Measurements from ENCODE around the gene HEBP2. TPM values are rescaled to one million over a fixed set of nuclear protein-coding genes. Genes with fewer than 3 reads are reported as not detected.

Gene HEBP2
- total and polyA plus RNA-seq, 4 donors = 13.3 to 68.0 (median 40.7) TPM

DNA sequence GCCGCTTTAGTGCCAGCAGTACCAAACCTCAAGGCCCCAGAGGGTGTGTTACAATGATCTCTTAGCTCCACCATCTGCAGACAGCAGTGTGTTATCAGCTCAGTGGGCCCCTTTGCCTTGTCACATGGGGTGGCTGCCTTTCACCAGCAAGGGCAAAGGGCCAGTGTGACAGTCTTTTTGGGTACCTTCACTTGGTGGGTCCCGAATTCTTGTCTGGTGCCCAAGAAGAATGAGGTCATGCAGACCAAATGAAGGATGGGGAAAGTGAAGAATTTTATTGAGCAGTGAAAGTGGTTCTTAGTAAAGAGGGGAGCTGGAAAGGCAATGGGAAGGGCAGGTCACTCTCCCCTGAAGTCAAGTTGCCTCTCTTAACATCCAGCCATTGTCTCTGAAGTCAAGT, 29.2 kb upstream of the HEBP2 start:
- WGBS, 2 donors = 83 to 86% methylated on average over 2 of the region's 2 CpGs
- intact Hi-C loops (cut with DNase I) = no loop called here
- no peaks in the 10 kb centered on the region for H3K27me3 ChIP-seq (ENCODE audit: control insufficient read depth in 1 of 2, insufficient read depth in 2 of 2, low read length in 1 of 2)
- no peak overlapping the region for H3K27ac ChIP-seq (ENCODE audit: low read depth in 1 of 2, low read length in 2 of 2)
- H3K36me3 ChIP-seq (ENCODE audit: control insufficient read depth in 1 of 2, insufficient read depth in 2 of 2, low read length in 1 of 2) = no peaks in the 10 kb centered on the region
- H3K4me3 ChIP-seq (ENCODE audit: low read length in 2 of 2) = no peak overlapping the region
- DNase-seq = no peak
- H3K9me3 ChIP-seq (ENCODE audit: control insufficient read depth, low read length) = no peaks in the 10 kb centered on the region
- H3K4me1 ChIP-seq (ENCODE audit: control insufficient read depth in 1 of 2, insufficient read depth in 2 of 2, low read length in 2 of 2) = no peaks in the 10 kb centered on the region
- no peak for ATAC-seq (ENCODE audit: low FRiP score)

- H3K27ac ChIP-seq (ENCODE audit: low read depth in 1 of 2, low read length in 2 of 2) = no peak overlapping the region
- no peaks in the 10 kb centered on the region for H3K27me3 ChIP-seq (ENCODE audit: control insufficient read depth in 1 of 2, insufficient read depth in 2 of 2, low read length in 1 of 2)
- DNase-seq = no peak
- H3K4me1 ChIP-seq (ENCODE audit: control insufficient read depth in 1 of 2, insufficient read depth in 2 of 2, low read length in 2 of 2) = no peaks in the 10 kb centered on the region
- no peaks in the 10 kb centered on the region for H3K9me3 ChIP-seq (ENCODE audit: control insufficient read depth, low read length)
- ATAC-seq (ENCODE audit: low FRiP score) = no peak
- intact Hi-C loops (cut with DNase I) = no loop called here
- H3K4me3 ChIP-seq (ENCODE audit: low read length in 2 of 2) = no peak overlapping the region
- H3K36me3 ChIP-seq (ENCODE audit: control insufficient read depth in 1 of 2, insufficient read depth in 2 of 2, low read length in 1 of 2) = no peaks in the 10 kb centered on the region
Measured at GRCh38 chr6:138377042-138377441, 27.0 kb upstream of the HEBP2 start.

DNA sequence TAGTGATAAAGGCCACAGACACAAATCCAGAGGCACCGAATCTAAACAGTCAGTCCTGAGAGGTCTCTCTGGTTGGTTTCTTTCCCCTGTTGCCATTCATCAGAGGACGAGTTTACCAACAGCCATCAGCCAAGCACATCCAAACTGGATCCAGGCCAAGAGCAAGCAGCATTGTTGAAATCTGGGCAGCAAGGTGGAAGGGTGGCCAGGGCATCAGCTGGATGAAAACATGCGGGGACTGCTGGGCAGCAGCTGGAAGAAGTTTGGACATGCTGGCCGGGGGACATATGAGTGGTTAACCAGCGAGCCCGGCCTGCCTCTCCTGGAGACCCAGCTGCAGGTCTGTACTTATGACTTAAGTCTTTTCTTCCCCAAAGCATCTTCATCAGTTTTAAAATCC, 26.2 kb upstream of the HEBP2 start, which contains the start of gene SMIM28:
TSS of gene SMIM28 (plus strand) at position 62 of the 400 bp plus-strand sequence. CDS start at position 230, 168 bp downstream.
- Histone ChIP-seq H3K27ac (ENCODE audit: low read depth in 1 of 2, low read length in 2 of 2) (no peak within 1 kb of the TSS), H3K27me3 (ENCODE audit: control insufficient read depth in 1 of 2, insufficient read depth in 2 of 2, low read length in 1 of 2) (no peaks in the 10 kb centered on the region), H3K36me3 (ENCODE audit: control insufficient read depth in 1 of 2, insufficient read depth in 2 of 2, low read length in 1 of 2) (no peaks in the 10 kb centered on the region), H3K4me3 (ENCODE audit: low read length in 2 of 2) (no peak within 1 kb of the TSS), H3K4me1 (ENCODE audit: control insufficient read depth in 1 of 2, insufficient read depth in 2 of 2, low read length in 2 of 2) (no peaks in the 10 kb centered on the region), H3K9me3 (ENCODE audit: control insufficient read depth, low read length) (no peaks in the 10 kb centered on the region)
- ATAC-seq (ENCODE audit: low FRiP score) = no peak
- no peak for DNase-seq
- intact Hi-C loops (cut with DNase I) = no loop called here
- WGBS, 2 donors = 85 to 86% methylated on average over 6 of the region's 6 CpGs

DNA sequence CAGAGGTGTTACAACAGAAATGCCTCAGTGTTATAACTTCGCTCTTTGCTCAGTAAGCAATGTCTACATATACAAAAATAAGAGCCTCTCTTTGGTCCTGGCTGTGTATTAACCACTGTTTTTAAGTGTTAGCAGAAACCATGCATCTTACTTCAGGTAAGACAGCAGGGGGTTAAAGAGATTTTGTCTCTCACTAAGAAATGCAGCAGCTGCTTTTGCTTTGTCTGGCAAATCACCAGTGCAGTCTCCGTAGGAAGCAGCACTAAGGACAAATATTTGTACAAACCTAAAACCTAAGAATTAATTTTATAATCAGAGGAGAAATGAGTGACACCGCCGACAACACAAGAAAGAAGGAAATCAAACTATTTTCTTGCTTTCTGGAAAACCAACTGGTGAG, 25.6 kb upstream of the HEBP2 start:
- Histone ChIP-seq H3K27me3 (ENCODE audit: control insufficient read depth in 1 of 2, insufficient read depth in 2 of 2, low read length in 1 of 2) (no peaks in the 10 kb centered on the region), H3K27ac (ENCODE audit: low read depth in 1 of 2, low read length in 2 of 2) (no peak overlapping the region), H3K4me3 (ENCODE audit: low read length in 2 of 2) (no peak overlapping the region), H3K36me3 (ENCODE audit: control insufficient read depth in 1 of 2, insufficient read depth in 2 of 2, low read length in 1 of 2) (no peaks in the 10 kb centered on the region), H3K9me3 (ENCODE audit: control insufficient read depth, low read length) (no peaks in the 10 kb centered on the region), H3K4me1 (ENCODE audit: control insufficient read depth in 1 of 2, insufficient read depth in 2 of 2, low read length in 2 of 2) (no peaks in the 10 kb centered on the region)
- WGBS, 2 donors = 50 to 58% methylated on average over 4 of the region's 4 CpGs
- ATAC-seq (ENCODE audit: low FRiP score) (no peak), DNase-seq (no peak)
- intact Hi-C loops (cut with DNase I) = no loop called here

GRCh38 chr6:138382498-138383265, 21.3 kb upstream of the HEBP2 start:
- no peak for ATAC-seq (ENCODE audit: low FRiP score)
- H3K27me3 ChIP-seq (ENCODE audit: control insufficient read depth in 1 of 2, insufficient read depth in 2 of 2, low read length in 1 of 2) = no peaks in the 10 kb centered on the region
- H3K4me1 ChIP-seq (ENCODE audit: control insufficient read depth in 1 of 2, insufficient read depth in 2 of 2, low read length in 2 of 2) = no peaks in the 10 kb centered on the region
- H3K36me3 ChIP-seq (ENCODE audit: control insufficient read depth in 1 of 2, insufficient read depth in 2 of 2, low read length in 1 of 2) = no peaks in the 10 kb centered on the region
- intact Hi-C loops (cut with DNase I) = no loop called here
- 91 to 92% methylated on average over 8 of the region's 8 CpGs for WGBS, 2 donors
- H3K27ac ChIP-seq (ENCODE audit: low read depth in 1 of 2, low read length in 2 of 2) = no peak overlapping the region
- no peaks in the 10 kb centered on the region for H3K9me3 ChIP-seq (ENCODE audit: control insufficient read depth, low read length)
- DNase-seq = no peak
- H3K4me3 ChIP-seq (ENCODE audit: low read length in 2 of 2) = no peak overlapping the region

DNA sequence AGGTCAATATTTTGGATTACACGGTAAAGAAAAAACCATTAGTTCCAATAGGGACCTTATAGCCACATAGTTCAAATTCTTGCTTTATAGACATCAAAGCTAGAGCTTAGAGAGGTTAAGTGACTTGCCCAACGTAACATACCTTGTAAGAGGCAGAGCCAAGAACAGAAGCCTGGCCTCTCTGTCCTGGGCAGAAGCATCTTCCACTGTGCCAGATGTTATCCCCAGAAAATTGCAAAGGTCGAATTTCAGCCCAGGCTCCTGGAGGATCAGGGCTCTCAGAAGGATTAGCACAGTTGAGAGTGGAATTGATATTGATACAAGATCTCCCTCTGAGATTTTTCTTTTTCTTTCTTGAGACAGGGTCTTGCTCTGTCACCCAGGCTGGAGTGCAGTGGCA, 20.2 kb upstream of the HEBP2 start:
- Histone ChIP-seq H3K4me3 (ENCODE audit: low read length in 2 of 2) (no peak overlapping the region), H3K36me3 (ENCODE audit: control insufficient read depth in 1 of 2, insufficient read depth in 2 of 2, low read length in 1 of 2) (no peaks in the 10 kb centered on the region), H3K9me3 (ENCODE audit: control insufficient read depth, low read length) (no peaks in the 10 kb centered on the region), H3K27me3 (ENCODE audit: control insufficient read depth in 1 of 2, insufficient read depth in 2 of 2, low read length in 1 of 2) (no peaks in the 10 kb centered on the region), H3K4me1 (ENCODE audit: control insufficient read depth in 1 of 2, insufficient read depth in 2 of 2, low read length in 2 of 2) (no peaks in the 10 kb centered on the region), H3K27ac (ENCODE audit: low read depth in 1 of 2, low read length in 2 of 2) (no peak overlapping the region)
- WGBS, 2 donors = 66 to 72% methylated on average over 3 of the region's 3 CpGs
- intact Hi-C loops (cut with DNase I) = no loop called here
- DNase-seq (no peak), ATAC-seq (ENCODE audit: low FRiP score) (no peak)

- DNase-seq = no peak
- WGBS, 2 donors = 95% methylated on average over 3 of the region's 3 CpGs
- H3K27me3 ChIP-seq (ENCODE audit: control insufficient read depth in 1 of 2, insufficient read depth in 2 of 2, low read length in 1 of 2) = no peaks in the 10 kb centered on the region
- no peak overlapping the region for H3K27ac ChIP-seq (ENCODE audit: low read depth in 1 of 2, low read length in 2 of 2)
- intact Hi-C loops (cut with DNase I) = no loop called here
- no peaks in the 10 kb centered on the region for H3K36me3 ChIP-seq (ENCODE audit: control insufficient read depth in 1 of 2, insufficient read depth in 2 of 2, low read length in 1 of 2)
- no peak for ATAC-seq (ENCODE audit: low FRiP score)
- no peak overlapping the region for H3K4me3 ChIP-seq (ENCODE audit: low read length in 2 of 2)
- no peaks in the 10 kb centered on the region for H3K4me1 ChIP-seq (ENCODE audit: control insufficient read depth in 1 of 2, insufficient read depth in 2 of 2, low read length in 2 of 2)
- H3K9me3 ChIP-seq (ENCODE audit: control insufficient read depth, low read length) = no peaks in the 10 kb centered on the region
Measured at GRCh38 chr6:138386897-138387296, 17.1 kb upstream of the HEBP2 start.

DNA sequence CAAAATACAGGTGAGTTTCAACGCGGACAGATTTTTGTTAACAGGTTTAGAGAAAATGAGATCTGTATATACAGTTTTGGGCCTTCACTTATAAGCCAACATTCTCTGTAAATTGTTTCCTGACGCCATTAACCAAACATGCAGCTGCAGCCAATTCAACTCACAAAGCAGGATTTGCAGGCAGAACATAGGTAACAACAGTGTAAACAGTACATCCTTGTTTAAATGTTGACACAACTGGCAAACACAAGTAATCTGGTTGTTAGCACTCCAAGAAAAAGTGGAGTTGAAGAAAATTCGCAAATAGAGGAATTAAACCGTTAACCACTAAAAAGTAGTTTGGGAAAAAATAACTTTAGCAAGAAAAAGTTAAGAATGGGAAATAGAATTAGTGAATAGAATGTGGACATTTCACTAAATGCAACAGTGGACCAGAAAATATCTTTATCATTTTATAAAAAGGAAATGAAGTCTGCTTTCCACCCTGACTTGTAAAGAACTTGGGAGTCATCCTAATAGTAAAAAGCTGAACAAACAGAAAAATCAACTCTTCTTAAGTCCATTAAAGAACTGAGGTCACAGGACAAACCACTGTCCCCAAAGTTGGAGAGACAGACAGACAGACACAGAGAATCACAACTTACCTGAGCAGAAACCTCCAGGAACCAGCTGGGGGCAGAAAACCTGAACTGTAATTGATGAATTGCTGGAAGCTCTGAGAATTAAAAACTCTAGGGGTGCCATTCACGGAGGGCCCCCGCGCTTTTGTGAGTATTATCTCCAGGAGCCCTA, 16.2 kb upstream of the HEBP2 start:
- 89 to 93% methylated on average over 8 of the region's 8 CpGs for WGBS, 2 donors
- H3K27me3 ChIP-seq (ENCODE audit: control insufficient read depth in 1 of 2, insufficient read depth in 2 of 2, low read length in 1 of 2) = no peaks in the 10 kb centered on the region
- intact Hi-C loops (cut with DNase I) = no loop called here
- H3K27ac ChIP-seq (ENCODE audit: low read depth in 1 of 2, low read length in 2 of 2) = no peak overlapping the region
- no peaks in the 10 kb centered on the region for H3K36me3 ChIP-seq (ENCODE audit: control insufficient read depth in 1 of 2, insufficient read depth in 2 of 2, low read length in 1 of 2)
- ATAC-seq (ENCODE audit: low FRiP score) (no peak), DNase-seq (no peak)
- H3K9me3 ChIP-seq (ENCODE audit: control insufficient read depth, low read length) = no peaks in the 10 kb centered on the region
- no peak overlapping the region for H3K4me3 ChIP-seq (ENCODE audit: low read length in 2 of 2)
- H3K4me1 ChIP-seq (ENCODE audit: control insufficient read depth in 1 of 2, insufficient read depth in 2 of 2, low read length in 2 of 2) = no peaks in the 10 kb centered on the region

DNA sequence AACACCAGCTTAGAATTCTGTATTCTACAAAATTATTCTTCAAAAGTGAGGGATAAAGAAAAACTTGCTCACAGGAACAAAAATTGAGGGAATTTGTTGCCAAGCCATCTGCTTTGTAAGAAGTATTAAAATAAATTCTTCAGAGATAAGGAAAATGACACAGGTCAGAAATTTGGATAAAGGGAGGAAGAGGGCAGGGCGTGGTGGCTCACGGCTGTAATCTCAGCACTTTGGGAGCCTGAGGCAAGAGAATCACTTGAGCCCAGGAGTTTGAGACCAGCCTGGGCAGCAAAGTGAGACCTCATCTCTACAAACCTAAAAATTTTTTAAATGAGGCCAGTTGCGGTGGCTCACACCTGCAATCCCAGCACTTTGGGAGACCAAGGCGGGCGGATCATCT, 14.5 kb upstream of the HEBP2 start:
- intact Hi-C loops (cut with DNase I) = no loop called here
- Histone ChIP-seq H3K9me3 (ENCODE audit: control insufficient read depth, low read length) (no peaks in the 10 kb centered on the region), H3K27me3 (ENCODE audit: control insufficient read depth in 1 of 2, insufficient read depth in 2 of 2, low read length in 1 of 2) (no peaks in the 10 kb centered on the region), H3K36me3 (ENCODE audit: control insufficient read depth in 1 of 2, insufficient read depth in 2 of 2, low read length in 1 of 2) (no peaks in the 10 kb centered on the region), H3K4me1 (ENCODE audit: control insufficient read depth in 1 of 2, insufficient read depth in 2 of 2, low read length in 2 of 2) (no peaks in the 10 kb centered on the region), H3K4me3 (ENCODE audit: low read length in 2 of 2) (no peak overlapping the region), H3K27ac (ENCODE audit: low read depth in 1 of 2, low read length in 2 of 2) (no peak overlapping the region)
- no peak for ATAC-seq (ENCODE audit: low FRiP score)
- WGBS, 2 donors = 82 to 83% methylated on average over 5 of the region's 5 CpGs
- no peak for DNase-seq

Data from aorta (tissue), 5 donors.